H9 (cell line): ENCODE data around the gene TET2. TPM values are rescaled to one million over a fixed set of nuclear protein-coding genes. Genes with fewer than 3 reads are reported as not detected.

Source experiments
- DNase-seq: peaks from one replicate; pipeline ENCODE4 v3.0.0-alpha.2; 2017
- H2AFZ ChIP-seq: one replicate; pipeline ENCODE4 v1.6.1; 2013; ENCODE audit warnings: mild to moderate bottlenecking, low read length, control low read depth, moderate library complexity
- H2AK5ac ChIP-seq: 2 replicates; pipeline ENCODE4 v1.6.1; 2013; ENCODE audit warnings: low read length, control low read depth, mixed read lengths; ENCODE audit not compliant: insufficient read length
- H2BK120ac ChIP-seq: one replicate; pipeline ENCODE4 v1.6.1; 2013; ENCODE audit warnings: low read depth, mild to moderate bottlenecking, low read length, control low read depth, inconsistent platforms; ENCODE audit not compliant: poor library complexity, severe bottlenecking
- H2BK12ac ChIP-seq: 2 replicates; pipeline ENCODE4 v1.6.1; 2013; ENCODE audit warnings: low read length, control low read depth, mixed read lengths, low read depth; ENCODE audit not compliant: insufficient read length
- H2BK15ac ChIP-seq: 2 replicates; pipeline ENCODE4 v1.6.1; 2013; ENCODE audit warnings: low read depth, low read length, control low read depth
- H2BK20ac ChIP-seq: one replicate; pipeline ENCODE4 v1.6.1; 2013; ENCODE audit warnings: low read depth, mild to moderate bottlenecking, low read length, control low read depth, inconsistent platforms; ENCODE audit not compliant: poor library complexity, severe bottlenecking
- H2BK5ac ChIP-seq: 2 replicates; pipeline ENCODE4 v1.6.1; 2013; ENCODE audit warnings: low read length, control low read depth, mixed read lengths; ENCODE audit not compliant: insufficient read length
- H3K14ac ChIP-seq: 2 replicates; pipeline ENCODE4 v1.6.1; 2013; ENCODE audit warnings: low read length, control low read depth; ENCODE audit not compliant: insufficient read depth
- H3K18ac ChIP-seq: 2 replicates; pipeline ENCODE4 v1.6.1; 2013; ENCODE audit warnings: low read depth, mild to moderate bottlenecking, mixed read lengths, low read length, control low read depth; ENCODE audit not compliant: insufficient read length
- H3K23ac ChIP-seq: 2 replicates; pipeline ENCODE4 v1.6.1; 2013; ENCODE audit warnings: low read length, control low read depth, mixed read lengths, low read depth; ENCODE audit not compliant: insufficient read length
- H3K23me2 ChIP-seq: 2 replicates; pipeline ENCODE4 v1.6.1; 2013; ENCODE audit warnings: low read depth, mild to moderate bottlenecking, mixed read lengths, low read length, control low read depth; ENCODE audit not compliant: insufficient read length, poor library complexity, severe bottlenecking
- H3K27ac ChIP-seq: 2 replicates; pipeline ENCODE4 v1.5.1; 2013; ENCODE audit warnings: low read length, control low read depth, mixed read lengths, low read depth; ENCODE audit not compliant: insufficient read length
- H3K27me3 ChIP-seq: 2 replicates; pipeline ENCODE4 v1.6.1; 2013; ENCODE audit warnings: low read length, control low read depth, inconsistent platforms; ENCODE audit not compliant: insufficient read depth
- H3K4ac ChIP-seq: 2 replicates; pipeline ENCODE4 v1.6.1; 2013; ENCODE audit warnings: low read depth, mild to moderate bottlenecking, control low read depth, inconsistent platforms, low read length, moderate library complexity
- H3K4me1 ChIP-seq: 2 replicates; pipeline ENCODE4 v1.6.1; 2013; ENCODE audit warnings: low read length, control low read depth, inconsistent platforms; ENCODE audit not compliant: insufficient read depth
- H3K4me2 ChIP-seq: 2 replicates; pipeline ENCODE4 v1.6.1; 2013; ENCODE audit warnings: low read length, control low read depth, mixed read lengths; ENCODE audit not compliant: insufficient read length, insufficient read depth
- H3K56ac ChIP-seq: 2 replicates; pipeline ENCODE4 v1.6.1; 2013; ENCODE audit warnings: low read depth, mild to moderate bottlenecking, mixed read lengths, low read length, control low read depth; ENCODE audit not compliant: insufficient read length
- H3K79me1 ChIP-seq: 2 replicates; pipeline ENCODE4 v1.6.1; 2013; ENCODE audit warnings: low read depth, mild to moderate bottlenecking, moderate library complexity, low read length, control low read depth, inconsistent platforms; ENCODE audit not compliant: insufficient read depth, poor library complexity, severe bottlenecking
- H3K79me2 ChIP-seq: 2 replicates; pipeline ENCODE4 v1.6.1; 2013; ENCODE audit warnings: low read length, control low read depth, inconsistent platforms; ENCODE audit not compliant: insufficient read depth
- H3K9ac ChIP-seq: 2 replicates; pipeline ENCODE4 v1.6.1; 2013; ENCODE audit warnings: low read length, control low read depth, mixed read lengths; ENCODE audit not compliant: insufficient read length; ENCODE audit errors: extremely low read depth
- H3K9me3 ChIP-seq: one replicate; pipeline ENCODE4 v1.6.1; 2013; ENCODE audit warnings: low read depth, low read length, inconsistent platforms; ENCODE audit not compliant: control insufficient read depth
- H3T11ph ChIP-seq: one replicate; pipeline ENCODE4 v1.6.1; 2013; ENCODE audit warnings: mild to moderate bottlenecking, low read length, control low read depth, inconsistent platforms
- H4K20me1 ChIP-seq: one replicate; pipeline ENCODE4 v1.6.1; 2013; ENCODE audit not compliant: control insufficient read depth, insufficient read length, insufficient read depth
- H4K5ac ChIP-seq: 2 replicates; pipeline ENCODE4 v1.6.1; 2013; ENCODE audit warnings: low read depth, mild to moderate bottlenecking, mixed read lengths, low read length, control low read depth; ENCODE audit not compliant: insufficient read length
- H4K8ac ChIP-seq: replicated peaks from 2 replicates; pipeline ENCODE4 v1.6.1; 2013; ENCODE audit warnings: low read length, control low read depth, mixed read lengths, low read depth; ENCODE audit not compliant: insufficient read length
- H4K91ac ChIP-seq: 2 replicates; pipeline ENCODE4 v1.6.1; 2013; ENCODE audit warnings: low read depth, mild to moderate bottlenecking, moderate library complexity, mixed read lengths, low read length, control low read depth; ENCODE audit not compliant: insufficient read length
- H3K27ac Mint-ChIP-seq, 3 experiments: 2 replicates in 2 of 3; 3 replicates in 1 of 3; pipeline ENCODE4 v1.8.0; 2020 to 2021; ENCODE audit warnings: mixed read lengths in 3 of 3, mild to moderate bottlenecking in 1 of 3, moderate library complexity in 1 of 3
- H3K27me3 Mint-ChIP-seq: 2 replicates; pipeline ENCODE4 v1.8.0; 2021; ENCODE audit warnings: low read depth, mild to moderate bottlenecking, moderate library complexity, mixed read lengths
- H3K36me3 Mint-ChIP-seq, 3 experiments: 2 replicates in 2 of 3; 3 replicates in 1 of 3; pipeline ENCODE4 v1.8.0; 2020 to 2021; ENCODE audit warnings: low read depth in 3 of 3, mixed read lengths in 3 of 3; ENCODE audit not compliant: insufficient read depth in 1 of 3
- H3K4me1 Mint-ChIP-seq, 2 experiments: 2 replicates each; pipeline ENCODE4 v1.8.0; 2020; ENCODE audit warnings: mixed read lengths in 2 of 2
- H3K4me3 Mint-ChIP-seq, 2 experiments: 2 replicates in 1 of 2; 3 replicates in 1 of 2; pipeline ENCODE4 v1.8.0; 2020 to 2021; ENCODE audit warnings: mild to moderate bottlenecking in 2 of 2, mixed read lengths in 2 of 2, moderate library complexity in 1 of 2
- H3K9me3 Mint-ChIP-seq, 2 experiments: 2 replicates in 1 of 2; 3 replicates in 1 of 2; pipeline ENCODE4 v1.8.0; 2020; ENCODE audit warnings: mild to moderate bottlenecking in 2 of 2, mixed read lengths in 2 of 2, moderate library complexity in 1 of 2
- CTCF ChIP-seq: fragments of 200-600 bp; sonication (generic); conservative IDR thresholded peaks from 3 replicates; pipeline ENCODE4 v1.8.0; 2021; ENCODE audit warnings: antibody characterized with exemption, mild to moderate bottlenecking
- WGBS: extraction: QIAGEN DNeasy Blood & Tissue Kit; methylation state at CpG from one replicate; pipeline ENCODE4 v1.1.7; 2013; ENCODE audit warnings: missing lambda C conversion rate, low lambda C conversion rate, mixed read lengths; ENCODE audit not compliant: insufficient read length; ENCODE audit errors: extremely low coverage; 5-methylcytosine and 5-hydroxymethylcytosine counted together
- total RNA-seq: library from RNA; stranded (reverse); gene quantifications from 2 replicates; pipeline ENCODE4 v1.2.1, GENCODE V29; 2021

Gene TET2
- total RNA-seq, 1 experiment from 2014 or later, result 3.1 TPM

GRCh38 chr4:105196523-105197145, 50.0 kb downstream of the TET2 start:
- no peak overlapping the region for H2BK12ac ChIP-seq
- no peak overlapping the region for H2BK120ac ChIP-seq
- no peaks in the 10 kb centered on the region for H4K20me1 ChIP-seq
- no peak overlapping the region for H4K8ac ChIP-seq
- TF ChIP-seq CTCF, result peak; percentile 52
- H3K56ac ChIP-seq, result no peak overlapping the region
- H3K23me2 ChIP-seq, result no peaks in the 10 kb centered on the region
- Mint-ChIP-seq H3K4me3 (no peak overlapping the region), H3K36me3 (no peaks in the 10 kb centered on the region), H3K4me1 (peaks cover 3 to 4% of the 10 kb centered on the region in 2 experiments), H3K27me3 (no peaks in the 10 kb centered on the region), H3K9me3 (no peaks in the 10 kb centered on the region), H3K27ac (no peak overlapping the region)
- no peaks in the 10 kb centered on the region for H3K79me1 ChIP-seq
- H3K18ac ChIP-seq, result no peak overlapping the region
- H3K23ac ChIP-seq, result no peak overlapping the region
- no peak overlapping the region for H3K4me2 ChIP-seq
- H2BK20ac ChIP-seq, result no peak overlapping the region
- H3K4me1 ChIP-seq, result no peaks in the 10 kb centered on the region
- H3K79me2 ChIP-seq, result no peaks in the 10 kb centered on the region
- no peak overlapping the region for H3K14ac ChIP-seq
- no peak overlapping the region for H3K4ac ChIP-seq
- DNase-seq, result no peak
- no peaks in the 10 kb centered on the region for H3K9me3 ChIP-seq
- no peak overlapping the region for H4K5ac ChIP-seq
- no peak overlapping the region for H3K27ac ChIP-seq
- H2BK5ac ChIP-seq, result no peak overlapping the region
- H3K27me3 ChIP-seq, result no peaks in the 10 kb centered on the region
- WGBS, result no CpG with 5 or more reads among the region's 5 CpGs
- H3T11ph ChIP-seq, result no peak overlapping the region
- H2AK5ac ChIP-seq, result no peak overlapping the region
- no peak overlapping the region for H3K9ac ChIP-seq
- no peak overlapping the region for H4K91ac ChIP-seq
- H2AFZ ChIP-seq, result no peak overlapping the region
- H2BK15ac ChIP-seq, result no peak overlapping the region
